Fibroblast of skin of abdomen (primary cell): ENCODE results near the gene SNRNP48.

Experiments
- DNase-seq: peaks from one replicate; pipeline ENCODE4 v3.0.0-alpha.2; 2013

The SNRNP48 gene

DNA sequence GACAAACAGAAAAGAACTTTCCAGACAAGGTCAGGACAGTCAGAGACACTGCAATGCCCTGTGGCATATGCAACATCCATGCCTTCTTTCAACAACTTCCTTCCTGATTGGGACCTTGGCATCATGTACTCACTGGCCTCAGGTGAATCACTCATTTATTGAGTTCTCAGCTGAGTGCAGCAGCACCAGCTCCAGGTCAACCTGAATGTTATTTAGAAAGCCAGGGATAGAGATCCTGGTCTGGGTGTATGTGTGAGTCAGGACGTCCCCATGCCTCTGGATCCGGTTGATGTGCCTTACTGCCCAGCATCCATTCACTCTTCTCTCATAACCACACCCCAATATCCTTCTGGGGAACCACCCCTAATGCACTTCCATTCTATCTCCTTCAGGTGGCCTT lies 54.4 kb downstream of the SNRNP48 start:
- DNase-seq = no peak

DNA sequence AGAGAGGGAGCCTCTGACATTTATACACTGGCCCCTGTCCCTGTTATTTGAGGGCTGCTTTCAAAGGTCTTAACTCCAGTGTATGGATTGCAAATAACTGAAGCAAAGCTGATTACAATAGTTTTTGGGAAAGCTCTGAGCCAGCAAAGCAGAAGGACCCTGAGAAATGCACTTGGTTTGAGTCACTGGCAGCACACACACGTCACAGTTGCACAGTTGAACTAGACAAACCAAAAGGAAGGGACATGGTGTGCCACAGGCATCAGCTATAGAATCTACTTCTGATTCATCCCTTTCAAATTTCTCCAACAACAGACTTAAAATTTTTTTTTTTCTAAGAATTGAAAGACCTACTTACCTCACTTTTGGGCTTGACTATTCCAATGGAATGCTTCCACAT lies 56.4 kb downstream of the SNRNP48 start:
- no peak for DNase-seq

DNA sequence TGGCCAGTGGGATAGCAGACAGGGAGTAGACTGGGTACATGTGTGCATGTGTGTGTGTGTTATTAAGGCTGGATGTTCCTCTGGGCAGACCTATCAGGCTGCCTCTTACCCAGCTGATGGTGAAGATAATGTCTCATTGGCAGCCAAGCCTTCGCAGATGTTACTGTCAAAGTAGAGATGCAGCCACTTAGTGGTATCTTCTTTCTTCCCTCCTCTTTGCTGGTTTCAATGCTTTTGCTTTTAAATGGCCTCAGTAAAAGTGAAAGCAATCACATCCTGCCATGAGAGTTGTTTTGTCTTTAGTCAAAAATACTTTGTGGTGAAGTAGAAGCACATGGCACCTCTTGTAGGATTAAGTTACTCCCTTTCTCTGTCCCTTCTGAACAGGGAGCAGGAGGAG lies 57.5 kb downstream of the SNRNP48 start:
- no peak for DNase-seq

DNA sequence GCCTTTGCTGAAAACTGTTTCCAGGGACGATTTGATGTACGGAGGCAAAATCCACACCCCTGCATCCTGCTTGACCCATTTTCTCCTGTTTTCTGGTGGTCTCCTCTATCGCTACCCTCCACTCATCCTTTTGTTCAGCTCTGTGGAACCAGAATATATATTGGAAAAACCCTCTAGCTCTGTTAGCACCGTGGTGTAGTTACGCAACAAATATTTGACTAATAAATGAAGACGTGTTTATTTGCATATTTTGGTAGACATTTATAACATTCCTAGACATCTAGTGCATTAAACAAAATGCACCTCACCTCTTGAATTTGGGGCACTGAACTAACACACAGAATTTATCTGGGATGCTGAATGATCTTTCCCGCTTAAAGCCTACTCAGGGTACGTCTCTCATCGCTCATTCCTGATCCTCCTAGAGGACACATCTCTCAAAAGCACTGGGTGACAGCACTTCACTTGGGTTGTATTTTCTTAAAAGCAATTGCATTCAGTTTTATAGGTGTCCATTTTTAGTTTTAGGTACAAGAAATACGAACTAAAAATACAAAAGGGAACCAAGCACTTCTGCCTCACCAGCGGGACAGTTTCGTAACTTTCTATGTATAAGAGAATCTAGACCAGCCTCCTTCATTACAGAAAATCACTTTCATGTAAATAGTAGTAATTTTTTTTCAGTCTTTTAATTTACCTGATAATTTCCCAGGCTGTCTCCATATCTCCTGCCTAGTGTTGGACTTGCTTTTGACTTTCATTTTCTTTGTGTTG lies 59.2 kb downstream of the SNRNP48 start:
- DNase-seq = no peak

DNA sequence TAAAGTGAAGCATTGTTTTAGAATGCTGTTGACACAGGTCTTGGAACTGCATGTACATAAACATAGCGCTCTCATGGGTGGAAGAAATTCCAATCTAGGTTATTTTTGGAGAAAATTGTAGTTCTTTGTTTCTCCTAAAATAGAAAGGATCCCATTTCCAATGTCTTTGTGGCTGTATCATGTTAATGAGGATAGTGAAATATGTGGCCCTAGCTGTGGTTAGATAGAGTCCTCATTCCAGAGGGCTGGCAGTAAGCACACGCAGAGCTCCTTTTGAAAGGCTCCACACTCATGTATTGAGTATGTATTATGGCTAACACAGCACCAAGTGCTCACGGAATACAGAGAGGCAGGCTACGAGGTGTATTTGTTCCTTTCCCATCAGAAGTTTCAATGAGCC lies 60.9 kb downstream of the SNRNP48 start:
- no peak for DNase-seq

DNA sequence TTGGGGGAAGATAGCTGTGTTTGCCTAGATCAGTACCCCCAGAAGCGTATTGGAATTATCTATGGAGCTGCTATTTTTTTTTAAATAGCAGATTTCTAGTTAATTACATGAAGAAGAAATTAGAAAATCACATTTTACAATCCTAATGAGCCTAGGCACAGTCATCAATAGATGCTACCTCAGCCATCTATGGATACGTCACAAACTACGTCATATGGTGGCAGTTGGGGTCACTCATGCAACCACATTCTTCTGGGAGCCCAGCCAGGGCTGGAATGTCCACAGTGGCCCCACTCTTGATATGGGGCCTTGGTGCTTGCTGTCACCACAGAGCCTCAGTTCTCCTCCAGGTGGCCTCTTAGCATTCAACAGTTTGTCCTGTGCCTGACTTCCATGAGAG lies 63.0 kb downstream of the SNRNP48 start:
- DNase-seq = no peak

DNA sequence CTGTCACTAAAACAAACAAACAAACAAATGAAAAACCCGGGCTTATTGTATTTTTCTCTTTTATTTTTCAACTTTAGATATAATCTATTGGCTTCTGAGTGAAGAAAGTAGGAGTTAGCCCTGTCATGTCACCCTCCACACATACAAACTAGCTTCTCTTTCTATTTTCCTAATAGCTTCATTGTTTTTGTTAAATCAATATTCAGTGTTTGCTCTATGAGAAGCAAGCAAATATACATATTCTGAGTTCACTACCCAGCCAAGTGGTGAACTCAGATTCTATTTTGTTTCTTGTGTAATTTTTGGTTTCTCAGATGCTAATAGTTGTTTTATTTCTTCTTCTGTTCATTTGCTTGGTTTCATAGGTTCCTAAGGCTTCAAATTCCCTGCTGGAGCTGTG lies 66.4 kb downstream of the SNRNP48 start:
- no peak for DNase-seq

DNA sequence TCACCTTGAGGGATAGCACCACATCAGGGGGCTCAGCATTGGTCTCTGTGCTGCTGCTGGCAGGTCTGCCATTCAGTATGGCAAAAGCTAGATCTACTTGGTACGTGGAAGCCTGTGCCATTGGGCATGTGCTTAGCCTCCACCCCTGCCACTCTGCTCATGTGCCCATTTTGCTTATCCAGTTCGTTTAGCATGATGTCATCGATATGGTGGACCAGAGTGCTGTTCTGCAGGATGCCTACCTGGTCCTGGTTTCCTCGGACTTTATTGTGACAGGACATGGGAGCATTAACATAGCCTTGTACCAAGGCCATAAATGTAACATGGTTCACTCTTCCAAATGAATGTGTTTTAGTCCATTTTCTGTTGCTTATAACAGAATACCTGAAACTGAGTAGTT lies 68.5 kb downstream of the SNRNP48 start:
- DNase-seq = no peak

DNA sequence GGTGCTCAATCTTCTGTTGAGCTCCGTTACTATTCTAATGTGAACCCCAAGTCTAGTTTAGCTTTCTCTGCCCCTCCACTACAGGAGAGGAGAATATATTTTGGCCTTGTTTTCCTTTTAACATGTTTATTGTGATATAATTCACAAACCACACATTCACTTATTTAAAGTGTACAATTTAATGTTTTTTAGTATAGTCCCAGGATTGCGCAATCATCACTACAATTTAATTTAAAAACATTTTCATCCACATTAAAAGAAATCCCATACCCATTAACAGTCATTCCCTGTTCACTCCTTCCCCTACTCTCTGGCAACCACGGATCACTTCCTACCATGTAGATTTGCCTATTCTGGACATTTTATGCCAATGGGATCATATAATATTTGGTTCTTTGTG lies 71.4 kb downstream of the SNRNP48 start:
- no peak for DNase-seq
